ENCODE data around the gene NELL1.

Gene NELL1

GRCh38 chr11:20926799-20927540 is 257.6 kb downstream of the NELL1 start:
- H3K4me3 ChIP-seq (replicated peaks; ENCODE audit: low read depth, low read length): no peak overlapping the region
- no peak for TF ChIP-seq CTCF (IDR thresholded peaks at IDR 0.05; ENCODE audit: low read length, missing control alignments)
- no peak for DNase-seq (ENCODE audit: low read depth)

- no peak for DNase-seq (ENCODE audit: low read depth)
- no peak for TF ChIP-seq CTCF (IDR thresholded peaks at IDR 0.05; ENCODE audit: low read length, missing control alignments)
- no peak overlapping the region for H3K4me3 ChIP-seq (replicated peaks; ENCODE audit: low read depth, low read length)
Measured at GRCh38 chr11:20931029-20931428, 261.6 kb downstream of the NELL1 start.

GRCh38 chr11:20933086-20933485 is 263.7 kb downstream of the NELL1 start:
- no peak for TF ChIP-seq CTCF (IDR thresholded peaks at IDR 0.05; ENCODE audit: low read length, missing control alignments)
- DNase-seq (ENCODE audit: low read depth): no peak
- no peak overlapping the region for H3K4me3 ChIP-seq (replicated peaks; ENCODE audit: low read depth, low read length)

GRCh38 chr11:20933958-20934357 is 264.6 kb downstream of the NELL1 start:
- no peak overlapping the region for H3K4me3 ChIP-seq (replicated peaks; ENCODE audit: low read depth, low read length)
- no peak for TF ChIP-seq CTCF (IDR thresholded peaks at IDR 0.05; ENCODE audit: low read length, missing control alignments)
- no peak for DNase-seq (ENCODE audit: low read depth)

GRCh38 chr11:20934516-20934915 is 265.1 kb downstream of the NELL1 start:
- TF ChIP-seq CTCF (IDR thresholded peaks at IDR 0.05; ENCODE audit: low read length, missing control alignments): no peak
- DNase-seq (ENCODE audit: low read depth): no peak
- H3K4me3 ChIP-seq (replicated peaks; ENCODE audit: low read depth, low read length): no peak overlapping the region

- no peak for TF ChIP-seq CTCF (IDR thresholded peaks at IDR 0.05; ENCODE audit: low read length, missing control alignments)
- DNase-seq (ENCODE audit: low read depth): no peak
- H3K4me3 ChIP-seq (replicated peaks; ENCODE audit: low read depth, low read length): no peak overlapping the region
Measured at GRCh38 chr11:20937826-20938225, 268.4 kb downstream of the NELL1 start.

GRCh38 chr11:20949585-20949984 is 280.2 kb downstream of the NELL1 start:
- DNase-seq (ENCODE audit: low read depth): no peak
- TF ChIP-seq CTCF (IDR thresholded peaks at IDR 0.05; ENCODE audit: low read length, missing control alignments): no peak
- no peak overlapping the region for H3K4me3 ChIP-seq (replicated peaks; ENCODE audit: low read depth, low read length)
